ENCODE data around the gene ZPLD1.

The ZPLD1 gene

GRCh38 chr3:102510663-102511062 lies 75.8 kb downstream of the ZPLD1 start:
- DNase-seq (ENCODE audit: insufficient read length, low spot score): no peak
- TF ChIP-seq POLR2A (IDR thresholded peaks at IDR 0.05; ENCODE audit: low read depth, low read length) (no peak), POLR2AphosphoS5 (IDR thresholded peaks at IDR 0.05; ENCODE audit: low read depth, low read length) (no peak), PAX5 (IDR thresholded peaks at IDR 0.05; ENCODE audit: insufficient read depth, low read length, severe bottlenecking) (no peak), SPI1 (IDR thresholded peaks at IDR 0.05; ENCODE audit: low read depth, low read length) (no peak), POU2F2 (IDR thresholded peaks at IDR 0.05; ENCODE audit: low read depth, low read length) (no peak)
- no peak for FAIRE-seq

GRCh38 chr3:102511168-102511567 lies 76.4 kb downstream of the ZPLD1 start:
- TF ChIP-seq PAX5 (IDR thresholded peaks at IDR 0.05; ENCODE audit: insufficient read depth, low read length, severe bottlenecking) (no peak), SPI1 (IDR thresholded peaks at IDR 0.05; ENCODE audit: low read depth, low read length) (no peak), POLR2AphosphoS5 (IDR thresholded peaks at IDR 0.05; ENCODE audit: low read depth, low read length) (no peak), POU2F2 (IDR thresholded peaks at IDR 0.05; ENCODE audit: low read depth, low read length) (no peak), TAF1 (IDR thresholded peaks at IDR 0.05; ENCODE audit: low read depth, low read length) (no peak), POLR2A (IDR thresholded peaks at IDR 0.05; ENCODE audit: low read depth, low read length) (no peak)
- no peak for FAIRE-seq

GRCh38 chr3:102511639-102512038 lies 76.8 kb downstream of the ZPLD1 start:
- no peak for TF ChIP-seq POU2F2 (IDR thresholded peaks at IDR 0.05; ENCODE audit: low read depth, low read length)
- TF ChIP-seq SPI1 (IDR thresholded peaks at IDR 0.05; ENCODE audit: low read depth, low read length): no peak
- no peak for TF ChIP-seq PAX5 (IDR thresholded peaks at IDR 0.05; ENCODE audit: insufficient read depth, low read length, severe bottlenecking)
- TF ChIP-seq TAF1 (IDR thresholded peaks at IDR 0.05; ENCODE audit: low read depth, low read length): no peak
- no peak for TF ChIP-seq POLR2AphosphoS5 (IDR thresholded peaks at IDR 0.05; ENCODE audit: low read depth, low read length)
- TF ChIP-seq POLR2A (IDR thresholded peaks at IDR 0.05; ENCODE audit: low read depth, low read length): no peak
- FAIRE-seq (no peak), DNase-seq (ENCODE audit: insufficient read length, low spot score) (no peak)

More at GRCh38 chr3:102511168-102511567, 76.4 kb downstream of the ZPLD1 start:
- no peak for DNase-seq (ENCODE audit: insufficient read length, low spot score)

GRCh38 chr3:102512734-102513504 lies 78.1 kb downstream of the ZPLD1 start:
- FAIRE-seq (no peak), DNase-seq (ENCODE audit: insufficient read length, low spot score) (no peak)
- TF ChIP-seq TAF1 (IDR thresholded peaks at IDR 0.05; ENCODE audit: low read depth, low read length) (no peak), POU2F2 (IDR thresholded peaks at IDR 0.05; ENCODE audit: low read depth, low read length) (no peak), POLR2A (IDR thresholded peaks at IDR 0.05; ENCODE audit: low read depth, low read length) (no peak), POLR2AphosphoS5 (IDR thresholded peaks at IDR 0.05; ENCODE audit: low read depth, low read length) (no peak), PAX5 (IDR thresholded peaks at IDR 0.05; ENCODE audit: insufficient read depth, low read length, severe bottlenecking) (no peak), SPI1 (IDR thresholded peaks at IDR 0.05; ENCODE audit: low read depth, low read length) (no peak)

GRCh38 chr3:102514241-102514640 lies 79.4 kb downstream of the ZPLD1 start:
- no peak for FAIRE-seq
- TF ChIP-seq SPI1 (IDR thresholded peaks at IDR 0.05; ENCODE audit: low read depth, low read length) (no peak), PAX5 (IDR thresholded peaks at IDR 0.05; ENCODE audit: insufficient read depth, low read length, severe bottlenecking) (no peak), POU2F2 (IDR thresholded peaks at IDR 0.05; ENCODE audit: low read depth, low read length) (no peak), TAF1 (IDR thresholded peaks at IDR 0.05; ENCODE audit: low read depth, low read length) (no peak), POLR2A (IDR thresholded peaks at IDR 0.05; ENCODE audit: low read depth, low read length) (no peak)
- no peak for DNase-seq (ENCODE audit: insufficient read length, low spot score)

GRCh38 chr3:102521246-102521645 lies 86.4 kb downstream of the ZPLD1 start:
- FAIRE-seq (no peak), DNase-seq (ENCODE audit: insufficient read length, low spot score) (no peak)

GRCh38 chr3:102525624-102526023 lies 90.8 kb downstream of the ZPLD1 start:
- DNase-seq (ENCODE audit: insufficient read length, low spot score) (peak; percentile 7), FAIRE-seq (no peak)
- TF ChIP-seq TAF1 (IDR thresholded peaks at IDR 0.05; ENCODE audit: low read depth, low read length): no peak
- TF ChIP-seq POU2F2 (IDR thresholded peaks at IDR 0.05; ENCODE audit: low read depth, low read length): no peak
- TF ChIP-seq POLR2AphosphoS5 (IDR thresholded peaks at IDR 0.05; ENCODE audit: low read depth, low read length): no peak
- TF ChIP-seq SPI1 (IDR thresholded peaks at IDR 0.05; ENCODE audit: low read depth, low read length): no peak
- TF ChIP-seq PAX5 (IDR thresholded peaks at IDR 0.05; ENCODE audit: insufficient read depth, low read length, severe bottlenecking): no peak
- TF ChIP-seq POLR2A (IDR thresholded peaks at IDR 0.05; ENCODE audit: low read depth, low read length): no peak

More at GRCh38 chr3:102521246-102521645, 86.4 kb downstream of the ZPLD1 start:
- no peak for TF ChIP-seq POLR2A (IDR thresholded peaks at IDR 0.05; ENCODE audit: low read depth, low read length)
- no peak for TF ChIP-seq POLR2AphosphoS5 (IDR thresholded peaks at IDR 0.05; ENCODE audit: low read depth, low read length)

GRCh38 chr3:102526865-102527264 lies 92.0 kb downstream of the ZPLD1 start:
- DNase-seq (ENCODE audit: insufficient read length, low spot score): no peak
- TF ChIP-seq POU2F2 (IDR thresholded peaks at IDR 0.05; ENCODE audit: low read depth, low read length) (no peak), SPI1 (IDR thresholded peaks at IDR 0.05; ENCODE audit: low read depth, low read length) (no peak), TAF1 (IDR thresholded peaks at IDR 0.05; ENCODE audit: low read depth, low read length) (no peak), PAX5 (IDR thresholded peaks at IDR 0.05; ENCODE audit: insufficient read depth, low read length, severe bottlenecking) (no peak), POLR2A (IDR thresholded peaks at IDR 0.05; ENCODE audit: low read depth, low read length) (no peak), POLR2AphosphoS5 (IDR thresholded peaks at IDR 0.05; ENCODE audit: low read depth, low read length) (no peak)
- no peak for FAIRE-seq

GRCh38 chr3:102528727-102529126 lies 93.9 kb downstream of the ZPLD1 start:
- DNase-seq (ENCODE audit: insufficient read length, low spot score): no peak
- no peak for TF ChIP-seq PAX5 (IDR thresholded peaks at IDR 0.05; ENCODE audit: insufficient read depth, low read length, severe bottlenecking)
- TF ChIP-seq SPI1 (IDR thresholded peaks at IDR 0.05; ENCODE audit: low read depth, low read length): no peak
- no peak for TF ChIP-seq TAF1 (IDR thresholded peaks at IDR 0.05; ENCODE audit: low read depth, low read length)
- no peak for TF ChIP-seq POLR2AphosphoS5 (IDR thresholded peaks at IDR 0.05; ENCODE audit: low read depth, low read length)
- FAIRE-seq: no peak
